ENCODE results near the gene TMEM250.

GRCh38 chr9:136092353-136092650 lies 26.4 kb downstream of the TMEM250 start:
- TF ChIP-seq, protein P1, sequence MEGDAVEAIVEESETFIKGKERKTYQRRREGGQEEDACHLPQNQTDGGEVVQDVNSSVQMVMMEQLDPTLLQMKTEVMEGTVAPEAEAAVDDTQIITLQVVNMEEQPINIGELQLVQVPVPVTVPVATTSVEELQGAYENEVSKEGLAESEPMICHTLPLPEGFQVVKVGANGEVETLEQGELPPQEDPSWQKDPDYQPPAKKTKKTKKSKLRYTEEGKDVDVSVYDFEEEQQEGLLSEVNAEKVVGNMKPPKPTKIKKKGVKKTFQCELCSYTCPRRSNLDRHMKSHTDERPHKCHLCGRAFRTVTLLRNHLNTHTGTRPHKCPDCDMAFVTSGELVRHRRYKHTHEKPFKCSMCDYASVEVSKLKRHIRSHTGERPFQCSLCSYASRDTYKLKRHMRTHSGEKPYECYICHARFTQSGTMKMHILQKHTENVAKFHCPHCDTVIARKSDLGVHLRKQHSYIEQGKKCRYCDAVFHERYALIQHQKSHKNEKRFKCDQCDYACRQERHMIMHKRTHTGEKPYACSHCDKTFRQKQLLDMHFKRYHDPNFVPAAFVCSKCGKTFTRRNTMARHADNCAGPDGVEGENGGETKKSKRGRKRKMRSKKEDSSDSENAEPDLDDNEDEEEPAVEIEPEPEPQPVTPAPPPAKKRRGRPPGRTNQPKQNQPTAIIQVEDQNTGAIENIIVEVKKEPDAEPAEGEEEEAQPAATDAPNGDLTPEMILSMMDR (IDR thresholded peaks at IDR 0.05 in 4 of 5, conservative IDR thresholded peaks at IDR 0.05 in 1 of 5): no peak
- TF ChIP-seq POLR2A (IDR thresholded peaks at IDR 0.05): no peak

Measured in gastrocnemius medialis (tissue), 4 donors.